ENCODE measurements around the gene JMJD6.
"Not testable (repeated sequence)": the region's sequence is repeated elsewhere in the genome, so short reads cannot be mapped to it uniquely, and the experiment has no call there.

JMJD6 gene

GRCh38 chr17:76726231-76726775 is at the start of gene JMJD6:
Gene JMJD6, minus strand, starts transcription at chr17:76726606. Its CDS starts 131 bp downstream, at chr17:76726475.
- DNase-seq (ENCODE audit: low read depth in 2 of 2): peak; percentile 85

GRCh38 chr17:76775021-76775600 is 48.7 kb upstream of the JMJD6 start:
- DNase-seq (ENCODE audit: low read depth in 2 of 2): no peak

- peak; percentile 27 to 36 for DNase-seq (ENCODE audit: low read depth in 2 of 2)
Observed at GRCh38 chr17:76772842-76773525, 46.6 kb upstream of the JMJD6 start.

GRCh38 chr17:76758570-76758969 is 32.2 kb upstream of the JMJD6 start:
- no peak for DNase-seq (ENCODE audit: low read depth in 2 of 2)

- no peak for DNase-seq (ENCODE audit: low read depth in 2 of 2)
Observed at GRCh38 chr17:76757256-76757655, 30.9 kb upstream of the JMJD6 start.

- DNase-seq (ENCODE audit: low read depth in 2 of 2): no peak
Observed at GRCh38 chr17:76755285-76755684, 28.9 kb upstream of the JMJD6 start.

- DNase-seq (ENCODE audit: low read depth in 2 of 2): no peak
Observed at GRCh38 chr17:76753061-76753961, 26.9 kb upstream of the JMJD6 start.

- no peak for DNase-seq (ENCODE audit: low read depth in 2 of 2)
Observed at GRCh38 chr17:76752006-76752405, 25.6 kb upstream of the JMJD6 start.

- no peak for DNase-seq (ENCODE audit: low read depth in 2 of 2)
Observed at GRCh38 chr17:76751416-76751993, 25.1 kb upstream of the JMJD6 start.

- no peak for DNase-seq (ENCODE audit: low read depth in 2 of 2)
Observed at GRCh38 chr17:76748657-76749056, 22.3 kb upstream of the JMJD6 start.

GRCh38 chr17:76747716-76748363 is 21.4 kb upstream of the JMJD6 start:
- no peak for DNase-seq (ENCODE audit: low read depth in 2 of 2)

- DNase-seq (ENCODE audit: low read depth in 2 of 2): not testable (repeated sequence)
Observed at GRCh38 chr17:76745785-76746184, 19.4 kb upstream of the JMJD6 start.

GRCh38 chr17:76744747-76745146 is 18.3 kb upstream of the JMJD6 start:
- no peak for DNase-seq (ENCODE audit: low read depth in 2 of 2)

GRCh38 chr17:76742958-76743357 is 16.6 kb upstream of the JMJD6 start:
- DNase-seq (ENCODE audit: low read depth in 2 of 2): no peak

GRCh38 chr17:76740329-76741118 is 14.1 kb upstream of the JMJD6 start:
- DNase-seq (ENCODE audit: low read depth in 2 of 2): no peak

GRCh38 chr17:76739568-76740115 is 13.2 kb upstream of the JMJD6 start:
- DNase-seq (ENCODE audit: low read depth in 2 of 2): not testable (repeated sequence)

- DNase-seq (ENCODE audit: low read depth in 2 of 2): no peak
Observed at GRCh38 chr17:76738468-76738850, 12.1 kb upstream of the JMJD6 start.

GRCh38 chr17:76737676-76738467 is 11.5 kb upstream of the JMJD6 start, which contains the start of gene MFSD11:
Gene MFSD11, plus strand, starts transcription at chr17:76738119. Its CDS starts 234 bp downstream, at chr17:76738353.
- DNase-seq (ENCODE audit: low read depth in 2 of 2): peak; percentile 82 to 85

- peak; percentile 96 to 97 for DNase-seq (ENCODE audit: low read depth in 2 of 2)
Observed at GRCh38 chr17:76737082-76737675, 10.8 kb upstream of the JMJD6 start, which contains the start of gene SRSF2. Gene SRSF2, minus strand, starts transcription at chr17:76737331. Its CDS starts 171 bp downstream, at chr17:76737160.
